Fibroblast of lung (primary cell): ENCODE results near the gene KLHL36. TPM values are rescaled to one million over a fixed set of nuclear protein-coding genes. Genes with fewer than 3 reads are reported as not detected.

ENCODE experiments used
- DNase-seq, 2 donors: peaks; one replicate each; pipeline versions ENCODE4 v3.0.0 to v3.0.0-alpha.2; 2010; ENCODE audit warnings: low read depth in 2 of 2
- H2AFZ ChIP-seq: 2 replicates; pipeline ENCODE4 v1.5.1; 2012; ENCODE audit warnings: low read length, control low read depth, inconsistent platforms
- H3K27ac ChIP-seq: 2 replicates; pipeline ENCODE4 v1.5.1; 2011; ENCODE audit warnings: low read length, control low read depth; ENCODE audit not compliant: insufficient read depth
- H3K27me3 ChIP-seq: 2 replicates; pipeline ENCODE4 v1.5.1; 2011; ENCODE audit warnings: mild to moderate bottlenecking, low read length; ENCODE audit not compliant: control insufficient read depth, insufficient read depth
- H3K36me3 ChIP-seq: 2 replicates; pipeline ENCODE4 v1.5.1; 2011; ENCODE audit warnings: low read length; ENCODE audit not compliant: control insufficient read depth, insufficient read depth
- H3K4me1 ChIP-seq: 2 replicates; pipeline ENCODE4 v1.5.1; 2011; ENCODE audit warnings: low read length; ENCODE audit not compliant: control insufficient read depth, insufficient read depth; ENCODE audit errors: extremely low read depth
- H3K4me2 ChIP-seq: 2 replicates; pipeline ENCODE4 v1.5.1; 2011; ENCODE audit warnings: low read length, control low read depth; ENCODE audit not compliant: insufficient read depth; ENCODE audit errors: extremely low read depth
- H3K4me3 ChIP-seq, 4 experiments: fragments of 200-600 bp in 1 of 4; sonication (generic) in 1 of 4; replicated peaks in 1 of 4; 2 replicates each; pipeline ENCODE4 v1.5.1; 2011 to 2016; ENCODE audit warnings: low read length in 4 of 4, low read depth in 3 of 4, mild to moderate bottlenecking in 3 of 4, control low read depth in 2 of 4, inconsistent platforms in 1 of 4, mixed read lengths in 1 of 4; ENCODE audit not compliant: insufficient read depth in 1 of 4; ENCODE audit errors: control extremely low read depth in 1 of 4
- H3K79me2 ChIP-seq: 2 replicates; pipeline ENCODE4 v1.5.1; 2012; ENCODE audit warnings: mild to moderate bottlenecking, low read length, inconsistent platforms; ENCODE audit not compliant: control insufficient read depth, insufficient read depth
- H3K9ac ChIP-seq: 2 replicates; pipeline ENCODE4 v1.5.1; 2011; ENCODE audit warnings: mild to moderate bottlenecking, low read length, control low read depth; ENCODE audit not compliant: insufficient read depth
- H3K9me3 ChIP-seq: 2 replicates; pipeline ENCODE4 v1.5.1; 2012; ENCODE audit warnings: low read depth, low read length; ENCODE audit not compliant: control insufficient read depth, insufficient read depth
- H4K20me1 ChIP-seq: 2 replicates; pipeline ENCODE4 v1.5.1; 2011; ENCODE audit warnings: low read length; ENCODE audit not compliant: control insufficient read depth, insufficient read depth; ENCODE audit errors: extremely low read depth
- EZH2 ChIP-seq: IDR thresholded peaks from 2 replicates; pipeline ENCODE4 v1.5.1; 2012; ENCODE audit warnings: low read length, control low read depth, mild to moderate bottlenecking; ENCODE audit errors: missing control alignments
- polyA plus RNA-seq, 2 donors: library from polyadenylated mRNA; depleted of rRNA in 1 of 2; stranded (reverse) in 1 of 2; unstranded in 1 of 2; fragments of >200 nt; gene quantifications; 2 replicates each; pipeline ENCODE4 v1.2.1, GENCODE V29; 2011 to 2012; ENCODE audit warnings: missing spikeins in 1 of 2
- total RNA-seq: library from RNA; depleted of rRNA; stranded (reverse); fragments of >200 nt; gene quantifications from 2 replicates; pipeline ENCODE4 v1.2.1, GENCODE V29; 2014
- TF ChIP-seq, protein P1 (sequence below), 2 donors: IDR thresholded peaks in 1 of 2; conservative IDR thresholded peaks in 1 of 2; 1 replicate in 1 of 2; 2 replicates in 1 of 2; pipeline ENCODE4 v1.5.1; 2011 to 2012; ENCODE audit warnings: low read length in 2 of 2, control low read depth in 1 of 2, inconsistent platforms in 1 of 2, low read depth in 1 of 2, mild to moderate bottlenecking in 1 of 2

Gene KLHL36
- total and polyA plus RNA-seq, 2 donors (not counting 1 experiment from before 2014, with no cell fraction given), result 29.7 to 83.1 TPM

DNA sequence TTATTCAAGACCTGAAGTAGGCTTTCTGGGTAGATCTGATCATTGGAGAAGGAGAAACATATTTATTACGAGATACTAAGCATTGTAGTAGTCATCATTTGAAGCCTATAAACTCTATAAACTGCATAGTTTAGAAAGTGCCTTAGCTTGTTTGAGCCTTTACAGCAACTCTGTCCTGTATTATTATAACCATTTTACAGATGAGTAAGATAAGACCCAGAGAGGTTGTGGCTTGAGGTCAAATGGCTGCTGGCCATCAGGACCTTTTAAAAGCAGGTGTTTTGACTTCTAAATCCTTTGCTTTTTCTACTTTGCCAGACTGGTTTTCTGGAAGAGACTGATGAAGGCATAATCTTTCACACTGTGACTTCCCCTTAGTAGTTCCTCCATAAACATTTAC, 58.5 kb downstream of the KLHL36 start:
- Histone ChIP-seq H2AFZ (no peak overlapping the region), H3K9me3 (no peaks in the 10 kb centered on the region), H4K20me1 (peaks cover 4% of the 10 kb centered on the region), H3K4me2 (no peak overlapping the region), H3K27me3 (no peaks in the 10 kb centered on the region), H3K4me3 (no peak overlapping the region), H3K9ac (no peak overlapping the region), H3K79me2 (peaks cover 95% of the 10 kb centered on the region), H3K4me1 (no peaks in the 10 kb centered on the region), H3K27ac (no peak overlapping the region), H3K36me3 (peaks cover 2% of the 10 kb centered on the region)
- no peak for TF ChIP-seq EZH2
- TF ChIP-seq, protein P1, sequence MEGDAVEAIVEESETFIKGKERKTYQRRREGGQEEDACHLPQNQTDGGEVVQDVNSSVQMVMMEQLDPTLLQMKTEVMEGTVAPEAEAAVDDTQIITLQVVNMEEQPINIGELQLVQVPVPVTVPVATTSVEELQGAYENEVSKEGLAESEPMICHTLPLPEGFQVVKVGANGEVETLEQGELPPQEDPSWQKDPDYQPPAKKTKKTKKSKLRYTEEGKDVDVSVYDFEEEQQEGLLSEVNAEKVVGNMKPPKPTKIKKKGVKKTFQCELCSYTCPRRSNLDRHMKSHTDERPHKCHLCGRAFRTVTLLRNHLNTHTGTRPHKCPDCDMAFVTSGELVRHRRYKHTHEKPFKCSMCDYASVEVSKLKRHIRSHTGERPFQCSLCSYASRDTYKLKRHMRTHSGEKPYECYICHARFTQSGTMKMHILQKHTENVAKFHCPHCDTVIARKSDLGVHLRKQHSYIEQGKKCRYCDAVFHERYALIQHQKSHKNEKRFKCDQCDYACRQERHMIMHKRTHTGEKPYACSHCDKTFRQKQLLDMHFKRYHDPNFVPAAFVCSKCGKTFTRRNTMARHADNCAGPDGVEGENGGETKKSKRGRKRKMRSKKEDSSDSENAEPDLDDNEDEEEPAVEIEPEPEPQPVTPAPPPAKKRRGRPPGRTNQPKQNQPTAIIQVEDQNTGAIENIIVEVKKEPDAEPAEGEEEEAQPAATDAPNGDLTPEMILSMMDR (conservative IDR thresholded peaks at IDR 0.05 in 1 of 2, IDR thresholded peaks at IDR 0.05 in 1 of 2; ENCODE audit: low read depth in 1 of 2, low read length in 2 of 2), result no peak
- DNase-seq, result no peak

DNA sequence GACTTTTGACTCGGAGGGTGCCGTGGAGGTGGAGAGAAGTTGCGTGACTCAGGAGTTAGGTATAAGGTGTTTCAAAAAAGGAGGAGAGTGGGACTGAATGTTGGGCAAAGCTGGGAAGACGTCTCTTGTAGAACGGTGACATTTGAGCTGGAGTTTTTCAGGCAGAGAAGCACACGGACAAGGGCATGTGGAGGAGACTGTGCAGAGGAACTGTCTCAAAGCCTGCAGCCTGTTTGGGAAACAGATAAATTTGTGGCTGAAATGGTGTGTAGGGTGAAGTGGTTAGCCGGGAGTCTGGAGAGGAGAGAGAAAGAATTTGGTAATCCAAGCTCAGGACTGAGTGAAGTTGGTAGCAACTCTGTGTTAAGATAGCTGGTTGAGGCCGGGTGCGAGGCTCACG, 61.3 kb downstream of the KLHL36 start:
- Histone ChIP-seq H3K9ac (no peak overlapping the region), H3K27me3 (no peaks in the 10 kb centered on the region), H3K27ac (no peak overlapping the region), H3K79me2 (peaks cover 97% of the 10 kb centered on the region), H3K9me3 (no peaks in the 10 kb centered on the region), H4K20me1 (peaks cover 4% of the 10 kb centered on the region), H3K4me2 (no peak overlapping the region), H2AFZ (no peak overlapping the region), H3K4me3 (no peak overlapping the region), H3K4me1 (no peaks in the 10 kb centered on the region), H3K36me3 (peaks cover 2% of the 10 kb centered on the region)
- no peak for TF ChIP-seq EZH2
- TF ChIP-seq, protein P1 (conservative IDR thresholded peaks at IDR 0.05 in 1 of 2, IDR thresholded peaks at IDR 0.05 in 1 of 2; ENCODE audit: low read depth in 1 of 2, low read length in 2 of 2), result no peak
- DNase-seq, result no peak

DNA sequence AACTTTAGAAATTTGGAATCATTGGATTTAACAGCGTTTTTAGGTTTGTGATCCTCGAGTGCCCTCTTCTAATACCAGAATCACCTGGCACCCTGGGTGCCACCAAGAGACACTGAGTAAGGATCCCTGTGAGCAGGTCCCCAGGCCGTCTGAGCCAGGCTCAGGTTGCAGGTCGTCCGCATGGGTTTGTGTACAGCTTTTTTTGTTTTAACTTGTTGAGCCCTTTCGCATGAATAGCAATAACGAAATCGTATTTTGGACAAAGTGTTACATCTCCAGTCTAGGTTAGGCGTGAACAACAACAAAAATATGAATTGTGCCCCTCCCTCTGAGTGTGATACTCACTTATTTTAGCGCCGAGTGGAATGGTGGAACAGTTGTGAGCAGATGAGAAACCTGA, 62.4 kb downstream of the KLHL36 start:
- no peak overlapping the region for H3K9ac ChIP-seq
- peaks cover 2% of the 10 kb centered on the region for H3K36me3 ChIP-seq
- H3K4me1 ChIP-seq, result no peaks in the 10 kb centered on the region
- H3K9me3 ChIP-seq, result no peaks in the 10 kb centered on the region
- TF ChIP-seq, protein P1 (conservative IDR thresholded peaks at IDR 0.05 in 1 of 2, IDR thresholded peaks at IDR 0.05 in 1 of 2; ENCODE audit: low read depth in 1 of 2, low read length in 2 of 2), result no peak
- no peak for TF ChIP-seq EZH2
- no peak overlapping the region for H3K27ac ChIP-seq
- no peak for DNase-seq
- no peak overlapping the region for H3K4me2 ChIP-seq
- peaks cover 4% of the 10 kb centered on the region for H4K20me1 ChIP-seq
- no peak overlapping the region for H3K4me3 ChIP-seq
- H2AFZ ChIP-seq, result no peak overlapping the region
- peaks cover 96% of the 10 kb centered on the region for H3K79me2 ChIP-seq
- H3K27me3 ChIP-seq, result no peaks in the 10 kb centered on the region

Other genes with a start within 250 kb of the KLHL36 start
- 16.9 and 17.3 TPM in 2 replicates for gene MEAK7, start 143.9 kb upstream of the KLHL36 start, total RNA-seq
- gene MEAK7, start 143.9 kb upstream of the KLHL36 start, polyA plus RNA-seq, result 19.6 and 23.4 TPM in 2 replicates
- 64.5 and 103 TPM in 2 replicates for gene COTL1, start 30.4 kb upstream of the KLHL36 start, total RNA-seq
- gene COTL1, start 30.4 kb upstream of the KLHL36 start, polyA plus RNA-seq, result 192 and 311 TPM in 2 replicates
- gene USP10, start 51.5 kb downstream of the KLHL36 start, total RNA-seq, result 31.8 and 48.6 TPM in 2 replicates
- gene USP10, start 51.5 kb downstream of the KLHL36 start, polyA plus RNA-seq, result 59.1 and 70.2 TPM in 2 replicates
- gene CRISPLD2, start 171.5 kb downstream of the KLHL36 start, total RNA-seq, result 34.9 and 37.0 TPM in 2 replicates
- 11.8 and 96.2 TPM in 2 replicates for gene CRISPLD2, start 171.5 kb downstream of the KLHL36 start, polyA plus RNA-seq